Upper lobe of right lung (tissue), 1 donor: Measurements from ENCODE around the gene MGA. TPM values are rescaled to one million over a fixed set of nuclear protein-coding genes. Genes with fewer than 3 reads are reported as not detected.
"Not testable (repeated sequence)": the region's sequence is repeated elsewhere in the genome, so short reads cannot be mapped to it uniquely, and the experiment has no call there.

Experiments used
- ATAC-seq: fragments of 200-7000 bp; cut with Tn5 transposase; one replicate; pipeline ENCODE4 v1.9.1; 2020; ENCODE audit warnings: mild to moderate bottlenecking, moderate library complexity
- DNase-seq: peaks from one replicate; pipeline ENCODE4 v3.0.0-alpha.2; 2020
- H3K27ac ChIP-seq: fragments of 200-600 bp; one replicate; pipeline ENCODE4 v1.8.0; 2022
- H3K27me3 ChIP-seq: fragments of 200-600 bp; one replicate; pipeline ENCODE4 v1.8.0; 2022; ENCODE audit warnings: mild to moderate bottlenecking
- H3K36me3 ChIP-seq: fragments of 200-600 bp; one replicate; pipeline ENCODE4 v1.8.0; 2022
- H3K4me1 ChIP-seq: fragments of 200-600 bp; one replicate; pipeline ENCODE4 v1.8.0; 2022
- H3K4me3 ChIP-seq: fragments of 200-600 bp; one replicate; pipeline ENCODE4 v1.8.0; 2022; ENCODE audit warnings: mild to moderate bottlenecking
- H3K9me3 ChIP-seq: fragments of 200-600 bp; one replicate; pipeline ENCODE4 v1.8.0; 2022
- CTCF ChIP-seq: fragments of 200-600 bp; IDR thresholded peaks from one replicate; pipeline ENCODE4 v1.8.0; 2022; ENCODE audit warnings: antibody characterized with exemption
- intact Hi-C: fragments of 100-400 bp; cut with DNase I; formaldehyde crosslinking; loops from one replicate; pipeline ENCODE4 v1.11.0; 2022
- total RNA-seq: library from RNA; stranded (reverse); fragmentation: NEBNext Ultra II Directional; extraction: Animal tissue kit (Norgen Biotek cat#: 25700); gene quantifications from one replicate; pipeline ENCODE4 v1.2.1, GENCODE V29; 2021
- donor health status: DM: no; HTN: yes; CAD: no; lungs with severe emphysema.

MGA gene
- total RNA-seq, 1 donor from 2014 or later, result 39.2 TPM

DNA sequence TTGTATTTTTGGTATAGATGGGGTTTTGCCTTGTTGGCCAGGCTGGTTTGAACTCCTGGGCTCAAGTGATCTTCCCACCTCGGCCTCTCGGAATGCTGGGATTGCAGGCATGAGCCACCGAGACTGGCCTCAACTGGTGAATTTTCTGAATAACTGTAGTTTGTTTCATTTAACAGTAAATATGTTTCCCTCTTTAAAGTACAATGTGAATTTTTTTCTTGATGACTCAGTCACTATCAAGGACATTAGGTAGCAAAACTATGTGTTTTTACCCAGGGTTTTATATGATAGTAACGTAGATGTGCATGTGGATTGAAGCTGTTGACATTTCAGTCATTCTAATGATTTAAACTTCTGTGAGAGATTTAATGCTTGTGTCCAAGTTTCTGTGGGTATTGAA is 73.9 kb downstream of the MGA start:
- no peaks in the 10 kb centered on the region for H3K4me1 ChIP-seq
- ATAC-seq (no peak), DNase-seq (no peak)
- H3K27ac ChIP-seq, result no peak overlapping the region
- intact Hi-C loops, result no loop called here
- TF ChIP-seq CTCF, result no peak
- no peak overlapping the region for H3K4me3 ChIP-seq
- peaks cover 57% of the 10 kb centered on the region for H3K36me3 ChIP-seq
- no peaks in the 10 kb centered on the region for H3K9me3 ChIP-seq
- H3K27me3 ChIP-seq, result no peaks in the 10 kb centered on the region

GRCh38 chr15:41735046-41735445 is 74.8 kb downstream of the MGA start:
- ATAC-seq (peak; percentile 96), DNase-seq (no peak)
- no peak overlapping the region for H3K4me3 ChIP-seq
- peak overlapping the region; percentile 33 for H3K27ac ChIP-seq
- intact Hi-C loops, result no loop called here
- H3K36me3 ChIP-seq, result peaks cover 55% of the 10 kb centered on the region
- no peak for TF ChIP-seq CTCF
- no peaks in the 10 kb centered on the region for H3K27me3 ChIP-seq
- no peaks in the 10 kb centered on the region for H3K4me1 ChIP-seq
- H3K9me3 ChIP-seq, result no peaks in the 10 kb centered on the region

DNA sequence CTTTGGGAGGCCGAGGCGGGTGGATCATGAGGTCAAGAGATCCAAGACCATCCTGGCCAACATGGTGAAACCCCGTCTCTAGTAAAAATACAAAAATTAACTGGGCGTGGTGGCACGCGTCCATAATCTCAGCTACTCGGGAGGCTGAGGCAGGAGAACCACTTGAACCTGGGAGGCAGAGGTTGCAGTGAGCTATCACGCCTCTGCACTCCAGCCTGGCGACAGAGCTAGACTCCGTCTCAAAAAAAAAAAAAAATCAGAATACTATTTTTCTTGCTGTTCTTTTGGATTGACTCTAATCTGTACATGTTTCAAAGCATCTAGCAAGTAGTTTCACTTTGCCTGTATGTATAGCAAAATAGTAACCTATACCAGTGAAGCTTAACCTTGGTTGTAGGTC is 75.3 kb downstream of the MGA start:
- H3K4me1 ChIP-seq, intact Hi-C loops, H3K27me3 ChIP-seq, ATAC-seq, H3K4me3 ChIP-seq, H3K9me3 ChIP-seq, DNase-seq: not testable (repeated sequence)
- Histone ChIP-seq H3K27ac (peak overlapping the region; percentile 33), H3K36me3 (peaks cover 53% of the 10 kb centered on the region)

- intact Hi-C loops, result no loop called here
- H3K36me3 ChIP-seq, result peaks cover 60% of the 10 kb centered on the region
- H3K27me3 ChIP-seq, result no peaks in the 10 kb centered on the region
- TF ChIP-seq CTCF, result no peak
- H3K9me3 ChIP-seq, result no peaks in the 10 kb centered on the region
- no peak overlapping the region for H3K27ac ChIP-seq
- ATAC-seq (no peak), DNase-seq (no peak)
- H3K4me3 ChIP-seq, result no peak overlapping the region
- H3K4me1 ChIP-seq, result no peaks in the 10 kb centered on the region
Measured at GRCh38 chr15:41746802-41747201, 86.6 kb downstream of the MGA start.

- no peak for DNase-seq
- intact Hi-C loops, result no loop called here
- H3K4me1 ChIP-seq, result no peaks in the 10 kb centered on the region
- peaks cover 54% of the 10 kb centered on the region for H3K36me3 ChIP-seq
- ATAC-seq, result no peak
- H3K27me3 ChIP-seq, result no peaks in the 10 kb centered on the region
- TF ChIP-seq CTCF, result no peak
- no peak overlapping the region for H3K4me3 ChIP-seq
- no peak overlapping the region for H3K27ac ChIP-seq
- no peaks in the 10 kb centered on the region for H3K9me3 ChIP-seq
Measured at GRCh38 chr15:41756198-41756597, 96.0 kb downstream of the MGA start.

GRCh38 chr15:41772720-41773331 is 112.6 kb downstream of the MGA start:
- intact Hi-C loops, result loop anchor here (5.0 kb wide), 1 partner anchor 39 kb away; no protein-coding TSS in a partner anchor
- TF ChIP-seq CTCF, result peak; percentile 80
- DNase-seq (no peak), ATAC-seq (peak; percentile 50)
- Histone ChIP-seq H3K4me3 (no peak overlapping the region), H3K27ac (peak overlapping the region; percentile 75), H3K9me3 (no peaks in the 10 kb centered on the region), H3K27me3 (no peaks in the 10 kb centered on the region), H3K4me1 (peaks cover 32% of the 10 kb centered on the region), H3K36me3 (peaks cover 6% of the 10 kb centered on the region)
